ENCODE measurements around the gene TMC2. TPM values are rescaled to one million over a fixed set of nuclear protein-coding genes. Genes with fewer than 3 reads are reported as not detected.

TMC2 gene
- total RNA-seq = 0.18 TPM in 1 of 2 replicates, not detected in the other

GRCh38 chr20:2536560-2536986 is at the start of gene TMC2:
TMC2 (plus strand) TSS chr20:2536573; CDS start chr20:2536622, 49 bp downstream.

GRCh38 chr20:2508631-2509467 is 27.5 kb upstream of the TMC2 start, which contains the start of gene ZNF343:
ZNF343 (minus strand) TSS chr20:2508915; CDS start chr20:2493895, 15,020 bp downstream.

GRCh38 chr20:2651772-2652723 is 115.7 kb downstream of the TMC2 start, which contains the start of gene NOP56:
NOP56 (plus strand) TSS chr20:2652632; CDS start chr20:2652661, 29 bp downstream.

GRCh38 chr20:2663887-2664719 is 127.7 kb downstream of the TMC2 start, which contains the start of gene IDH3B:
IDH3B (minus strand) TSS chr20:2664216; CDS start chr20:2664188, 28 bp downstream.

Other genes starting within 250 kb of the TMC2 start
- 0.18 TPM in 1 of 2 replicates, not detected in the other for gene TGM3, start 240.6 kb upstream of the TMC2 start, total RNA-seq
- gene TGM6, start 155.7 kb upstream of the TMC2 start, total RNA-seq = not detected in 2 replicates
- 82.6 and 101 TPM in 2 replicates for gene SNRPB, start 65.8 kb upstream of the TMC2 start, total RNA-seq
- gene ZNF343, start 27.7 kb upstream of the TMC2 start, total RNA-seq = 13.5 and 14.3 TPM in 2 replicates
- 118 and 160 TPM in 2 replicates for gene NOP56, start 116.1 kb downstream of the TMC2 start, total RNA-seq
- 79.0 and 98.4 TPM in 2 replicates for gene IDH3B, start 127.6 kb downstream of the TMC2 start, total RNA-seq
- gene EBF4, start 156.2 kb downstream of the TMC2 start, total RNA-seq = 0.57 and 1.8 TPM in 2 replicates

Measured in smooth muscle cell of bladder (primary cell).